Cardiac atrium fibroblast (primary cell): Measurements from ENCODE around the gene RNF133. TPM values are rescaled to one million over a fixed set of nuclear protein-coding genes. Genes with fewer than 3 reads are reported as not detected.

Experiments
- total RNA-seq: library from RNA; depleted of rRNA; stranded (reverse); fragments of >200 nt; gene quantifications from 2 replicates; pipeline ENCODE4 v1.2.3, GENCODE V29; 2015

Gene RNF133, protein sequence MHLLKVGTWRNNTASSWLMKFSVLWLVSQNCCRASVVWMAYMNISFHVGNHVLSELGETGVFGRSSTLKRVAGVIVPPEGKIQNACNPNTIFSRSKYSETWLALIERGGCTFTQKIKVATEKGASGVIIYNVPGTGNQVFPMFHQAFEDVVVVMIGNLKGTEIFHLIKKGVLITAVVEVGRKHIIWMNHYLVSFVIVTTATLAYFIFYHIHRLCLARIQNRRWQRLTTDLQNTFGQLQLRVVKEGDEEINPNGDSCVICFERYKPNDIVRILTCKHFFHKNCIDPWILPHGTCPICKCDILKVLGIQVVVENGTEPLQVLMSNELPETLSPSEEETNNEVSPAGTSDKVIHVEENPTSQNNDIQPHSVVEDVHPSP
- total RNA-seq: not detected in 2 replicates

DNA sequence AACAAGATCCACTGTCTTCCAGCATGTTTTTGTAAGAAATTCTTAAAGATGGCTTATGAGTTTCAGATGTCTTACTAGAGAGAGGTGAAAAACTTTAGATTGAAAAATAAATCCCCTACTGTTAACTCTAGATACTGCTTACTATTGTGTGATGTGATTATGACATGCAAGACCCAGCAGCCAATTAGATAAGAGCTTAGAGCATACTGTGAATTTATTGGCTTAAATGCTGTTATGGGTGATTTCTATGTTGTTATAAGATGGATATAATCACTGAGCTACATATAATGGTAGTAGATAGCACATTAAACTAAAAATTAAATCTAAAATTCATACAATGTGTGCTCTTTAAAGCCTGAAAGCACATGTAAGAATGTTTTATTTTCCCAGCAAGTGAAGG lies at the start of gene RNF133:
RNF133 (minus strand) TSS at position 101 of the 400 bp plus-strand sequence. CDS start 199 bp downstream, outside the sequence.

DNA sequence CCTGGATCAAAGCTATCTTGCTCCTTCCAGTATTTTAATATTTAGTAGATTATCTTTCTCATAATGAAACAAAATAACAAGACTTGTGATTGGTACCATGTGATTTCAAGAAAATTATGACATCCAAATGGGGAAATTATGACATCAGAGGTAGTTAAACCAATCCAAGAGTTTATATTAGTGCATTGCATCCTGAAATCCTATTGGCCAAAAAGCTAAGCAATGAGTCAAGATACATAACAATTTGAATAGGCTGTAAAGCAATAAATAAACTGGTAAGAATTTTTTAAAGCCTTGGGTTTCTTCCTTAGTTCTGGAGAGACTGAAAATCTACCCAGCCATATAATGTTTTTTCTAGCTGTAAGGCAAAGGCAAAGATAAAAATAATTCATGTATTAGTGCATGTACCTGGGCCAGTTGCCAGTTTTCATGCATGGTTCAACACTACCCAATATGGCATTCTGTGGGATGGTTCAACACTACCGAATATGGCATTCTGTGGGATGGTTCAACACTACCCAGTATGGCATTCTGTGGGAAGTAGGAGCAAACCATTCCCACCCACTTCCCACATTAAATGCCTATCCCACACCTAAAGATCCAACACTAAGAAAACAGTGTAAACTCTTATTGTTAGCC lies 4.1 kb upstream of the RNF133 start, which contains the start of gene RNF148:
RNF148 (minus strand) TSS at position 51 of the 639 bp plus-strand sequence. CDS start 172 bp downstream, outside the sequence.

Other genes with a start within 250 kb of the RNF133 start
- gene RNF148, start 3.8 kb upstream of the RNF133 start, total RNA-seq: 0.32 and 1.1 TPM in 2 replicates
- gene CADPS2, start 187.3 kb upstream of the RNF133 start, total RNA-seq: 10.5 and 13.0 TPM in 2 replicates